Measurements from ENCODE around the gene FAM98A. TPM values are rescaled to one million over a fixed set of nuclear protein-coding genes. Genes with fewer than 3 reads are reported as not detected.

Gene FAM98A
- total and polyA plus RNA-seq, 2 donors = 11.1 to 18.9 TPM

DNA sequence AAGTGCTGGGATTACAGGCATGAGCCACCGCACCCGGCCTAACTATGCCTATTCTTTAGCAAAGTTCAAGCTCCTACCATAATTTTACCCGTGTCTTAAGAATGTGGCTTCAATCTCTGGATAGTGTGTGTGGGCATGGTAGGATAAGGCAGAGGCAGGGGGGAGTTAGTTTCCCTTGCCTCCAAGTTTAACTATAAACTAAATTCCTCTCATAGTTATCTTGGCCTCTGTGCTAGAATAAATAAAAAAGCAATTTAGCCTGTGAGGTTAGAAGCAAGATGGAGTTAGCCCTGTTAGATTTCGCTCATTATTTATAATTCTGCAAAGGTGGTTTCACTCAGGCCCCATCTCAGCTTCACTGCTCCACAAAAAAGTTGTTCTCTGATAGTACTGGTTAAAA lies 7.0 kb upstream of the FAM98A start:
- no peaks in the 10 kb centered on the region for H3K27me3 ChIP-seq (ENCODE audit: control insufficient read depth in 2 of 2, insufficient read depth in 1 of 2, low read length in 1 of 2)
- 98% methylated on average over 4 of the region's 4 CpGs for WGBS
- H3K27ac ChIP-seq (ENCODE audit: low read depth in 1 of 2, low read length in 1 of 2) = no peak overlapping the region
- no peak overlapping the region for H3K4me3 ChIP-seq (ENCODE audit: low read length in 2 of 2)
- no peaks in the 10 kb centered on the region for H3K4me1 ChIP-seq (ENCODE audit: control insufficient read depth in 2 of 2, insufficient read depth in 2 of 2, low read length in 2 of 2)
- H3K9me3 ChIP-seq (ENCODE audit: control insufficient read depth in 2 of 2, insufficient read depth in 1 of 2, low read length in 1 of 2) = peaks cover 0 to 5% of the 10 kb centered on the region in 2 donors
- DNase-seq (ENCODE audit: low read depth in 6 of 9, low spot score in 9 of 9) = no peak
- H3K36me3 ChIP-seq (ENCODE audit: control insufficient read depth in 2 of 2, insufficient read depth in 2 of 2, low read length in 1 of 2) = no peaks in the 10 kb centered on the region

DNA sequence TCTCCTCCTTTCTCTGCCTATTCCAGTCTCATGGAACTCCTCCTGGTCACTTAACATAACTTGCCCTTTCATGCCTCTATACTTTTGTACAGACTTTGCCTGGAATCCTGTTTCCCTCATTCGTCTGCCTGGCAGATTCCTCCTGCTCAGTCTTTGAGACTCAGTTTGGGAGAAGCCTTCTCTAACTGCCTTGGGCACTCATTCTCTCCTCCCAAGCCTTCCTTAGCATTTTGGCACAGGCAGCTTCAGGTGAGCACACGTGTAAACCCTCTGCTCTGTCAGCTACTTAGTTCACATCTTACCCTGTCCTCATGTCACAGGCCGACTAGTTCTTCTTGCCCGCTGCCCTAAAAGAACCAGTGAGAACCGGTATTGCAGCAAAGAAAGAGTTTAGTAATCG lies 6.0 kb upstream of the FAM98A start:
- WGBS = 93% methylated on average over 6 of the region's 6 CpGs
- Histone ChIP-seq H3K9me3 (ENCODE audit: control insufficient read depth in 2 of 2, insufficient read depth in 1 of 2, low read length in 1 of 2) (no peaks in the 10 kb centered on the region), H3K4me1 (ENCODE audit: control insufficient read depth in 2 of 2, insufficient read depth in 2 of 2, low read length in 2 of 2) (no peaks in the 10 kb centered on the region), H3K27me3 (ENCODE audit: control insufficient read depth in 2 of 2, insufficient read depth in 1 of 2, low read length in 1 of 2) (no peaks in the 10 kb centered on the region), H3K4me3 (ENCODE audit: low read length in 2 of 2) (no peak overlapping the region), H3K27ac (ENCODE audit: low read depth in 1 of 2, low read length in 1 of 2) (no peak overlapping the region), H3K36me3 (ENCODE audit: control insufficient read depth in 2 of 2, insufficient read depth in 2 of 2, low read length in 1 of 2) (no peaks in the 10 kb centered on the region)
- no peak for DNase-seq (ENCODE audit: low read depth in 6 of 9, low spot score in 9 of 9)

DNA sequence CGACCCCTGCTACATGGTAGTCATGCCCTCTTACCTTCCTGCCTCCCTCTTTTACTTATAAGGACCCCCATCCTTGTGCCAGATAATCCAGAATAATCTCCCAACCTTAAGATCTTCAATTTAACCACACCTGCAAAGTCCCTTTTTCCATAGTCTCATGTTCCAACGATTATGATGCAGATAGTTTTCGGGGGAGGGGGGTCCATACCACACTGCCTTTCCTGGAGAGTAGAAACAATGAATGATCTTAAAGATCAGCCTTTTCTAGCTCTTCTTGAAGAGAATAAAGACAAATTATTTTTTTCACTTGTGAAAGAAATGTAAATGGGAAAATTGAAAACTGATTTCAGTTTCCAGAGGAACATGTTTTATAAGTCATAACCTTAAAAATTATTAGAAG lies 4.3 kb upstream of the FAM98A start:
- Histone ChIP-seq H3K27ac (ENCODE audit: low read depth in 1 of 2, low read length in 1 of 2) (no peak overlapping the region), H3K36me3 (ENCODE audit: control insufficient read depth in 2 of 2, insufficient read depth in 2 of 2, low read length in 1 of 2) (no peaks in the 10 kb centered on the region), H3K4me3 (ENCODE audit: low read length in 2 of 2) (no peak overlapping the region), H3K9me3 (ENCODE audit: control insufficient read depth in 2 of 2, insufficient read depth in 1 of 2, low read length in 1 of 2) (no peaks in the 10 kb centered on the region), H3K27me3 (ENCODE audit: control insufficient read depth in 2 of 2, insufficient read depth in 1 of 2, low read length in 1 of 2) (no peaks in the 10 kb centered on the region), H3K4me1 (ENCODE audit: control insufficient read depth in 2 of 2, insufficient read depth in 2 of 2, low read length in 2 of 2) (peaks cover under 1 to 1% of the 10 kb centered on the region in 2 donors)
- no peak for DNase-seq (ENCODE audit: low read depth in 6 of 9, low spot score in 9 of 9)
- WGBS = 89% methylated on average over 3 of the region's 3 CpGs

DNA sequence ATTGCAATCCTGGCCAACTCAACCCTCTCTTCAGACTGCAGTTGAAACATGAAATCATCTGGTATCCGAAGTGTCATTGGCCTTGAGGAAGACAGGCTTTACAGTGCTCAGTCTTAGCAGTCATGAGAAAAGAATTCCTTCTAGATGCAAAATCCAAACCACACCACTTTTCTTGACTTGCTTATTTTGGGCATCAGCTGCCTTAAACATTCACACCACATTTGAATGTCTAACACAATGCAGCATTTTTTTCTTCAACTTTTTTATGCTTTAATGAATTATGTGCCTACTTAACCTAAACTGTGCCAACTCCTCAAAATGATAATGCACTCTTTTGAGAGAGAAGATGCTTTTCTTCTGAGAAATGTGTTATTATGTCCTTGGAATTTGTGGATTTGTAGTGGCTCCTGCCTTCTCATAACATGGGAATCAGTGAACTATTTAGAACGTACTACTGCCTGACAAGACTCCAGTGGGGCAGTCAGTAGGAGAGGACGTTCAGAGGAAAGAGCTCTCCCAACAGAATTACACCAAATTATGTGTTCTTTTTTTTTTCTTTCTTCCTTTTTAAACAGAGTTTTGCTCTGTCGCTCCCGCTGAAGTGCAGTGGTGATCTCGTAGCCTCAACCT lies 3.2 kb upstream of the FAM98A start:
- H3K9me3 ChIP-seq (ENCODE audit: control insufficient read depth in 2 of 2, insufficient read depth in 1 of 2, low read length in 1 of 2) = no peaks in the 10 kb centered on the region
- WGBS = 96% methylated on average over 6 of the region's 6 CpGs

DNA sequence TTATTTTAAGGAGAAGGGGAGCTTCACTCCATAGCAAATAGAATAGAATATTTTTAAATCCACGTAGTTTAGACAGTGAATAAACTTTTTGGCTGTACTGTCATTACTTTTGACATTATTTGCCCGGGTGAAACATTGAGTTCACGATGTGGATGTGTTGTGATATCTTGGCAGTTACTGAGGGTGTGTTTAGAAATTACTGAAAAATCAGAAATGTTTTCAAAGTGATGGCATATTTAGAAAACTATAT lies 769 bp upstream of the FAM98A start:
- H3K27me3 ChIP-seq (ENCODE audit: control insufficient read depth in 2 of 2, insufficient read depth in 1 of 2, low read length in 1 of 2) = no peaks in the 10 kb centered on the region
- H3K27ac ChIP-seq (ENCODE audit: low read depth in 1 of 2, low read length in 1 of 2) = peak overlapping the region in 1 of 2 donors; percentile 28
- H3K36me3 ChIP-seq (ENCODE audit: control insufficient read depth in 2 of 2, insufficient read depth in 2 of 2, low read length in 1 of 2) = no peaks in the 10 kb centered on the region
- 40% methylated on average over 3 of the region's 3 CpGs for WGBS
- H3K9me3 ChIP-seq (ENCODE audit: control insufficient read depth in 2 of 2, insufficient read depth in 1 of 2, low read length in 1 of 2) = no peaks in the 10 kb centered on the region
- no peak for DNase-seq (ENCODE audit: low read depth in 6 of 9, low spot score in 9 of 9)
- peaks cover 3% of the 10 kb centered on the region in 2 donors for H3K4me1 ChIP-seq (ENCODE audit: control insufficient read depth in 2 of 2, insufficient read depth in 2 of 2, low read length in 2 of 2)
- H3K4me3 ChIP-seq (ENCODE audit: low read length in 2 of 2) = peak overlapping the region; percentile 72 to 90

More for the DNA sequence above, 3.2 kb upstream of the FAM98A start:
- no peak overlapping the region for H3K4me3 ChIP-seq (ENCODE audit: low read length in 2 of 2)
- H3K36me3 ChIP-seq (ENCODE audit: control insufficient read depth in 2 of 2, insufficient read depth in 2 of 2, low read length in 1 of 2) = no peaks in the 10 kb centered on the region
- DNase-seq (ENCODE audit: low read depth in 6 of 9, low spot score in 9 of 9) = no peak
- no peak overlapping the region for H3K27ac ChIP-seq (ENCODE audit: low read depth in 1 of 2, low read length in 1 of 2)
- no peaks in the 10 kb centered on the region for H3K27me3 ChIP-seq (ENCODE audit: control insufficient read depth in 2 of 2, insufficient read depth in 1 of 2, low read length in 1 of 2)
- peaks cover 3% of the 10 kb centered on the region in 2 donors for H3K4me1 ChIP-seq (ENCODE audit: control insufficient read depth in 2 of 2, insufficient read depth in 2 of 2, low read length in 2 of 2)

DNA sequence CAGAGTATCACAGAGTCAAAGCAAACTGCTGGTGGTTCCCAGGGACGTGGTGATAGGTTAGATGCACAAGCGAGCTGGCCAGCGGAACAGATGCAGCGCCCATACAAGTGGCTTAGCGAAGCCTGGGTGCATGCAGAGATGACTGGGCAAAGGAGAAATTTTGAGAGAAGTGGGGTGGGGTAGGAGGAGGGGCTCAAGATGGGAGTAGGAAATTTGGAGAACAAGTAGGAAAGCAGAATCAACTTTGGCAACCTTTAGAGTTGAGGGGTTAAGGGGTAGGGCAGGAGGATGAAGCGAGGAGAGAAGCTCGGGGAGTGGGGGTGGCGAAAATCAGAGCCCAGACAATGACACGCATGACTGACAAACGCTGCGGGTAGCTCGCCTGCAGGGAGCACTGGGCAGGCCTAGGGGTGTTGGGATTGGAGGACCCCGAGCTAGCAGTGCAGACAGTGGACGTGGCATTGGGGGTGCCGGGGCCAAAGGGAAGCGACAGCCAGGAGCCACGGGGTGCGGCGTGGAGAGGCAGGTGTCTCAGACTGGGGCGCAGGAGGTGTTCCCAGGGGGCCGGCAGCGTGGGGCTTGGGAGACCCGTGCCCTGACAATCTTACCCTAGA lies 431 bp downstream of the FAM98A start:
- Histone ChIP-seq H3K9me3 (ENCODE audit: control insufficient read depth in 2 of 2, insufficient read depth in 1 of 2, low read length in 1 of 2) (no peaks in the 10 kb centered on the region), H3K4me1 (ENCODE audit: control insufficient read depth in 2 of 2, insufficient read depth in 2 of 2, low read length in 2 of 2) (peaks cover 3% of the 10 kb centered on the region in 2 donors), H3K4me3 (ENCODE audit: low read length in 2 of 2) (peak overlapping the region; percentile 72 to 90), H3K36me3 (ENCODE audit: control insufficient read depth in 2 of 2, insufficient read depth in 2 of 2, low read length in 1 of 2) (peaks cover 2 to 6% of the 10 kb centered on the region in 2 donors), H3K27ac (ENCODE audit: low read depth in 1 of 2, low read length in 1 of 2) (peak overlapping the region; percentile 81 to 85), H3K27me3 (ENCODE audit: control insufficient read depth in 2 of 2, insufficient read depth in 1 of 2, low read length in 1 of 2) (no peaks in the 10 kb centered on the region)
- peak in 6 of 9 donors; percentile 9 to 51 (median 20) for DNase-seq (ENCODE audit: low read depth in 6 of 9, low spot score in 9 of 9)
- WGBS = under 1% methylated on average over 23 of the region's 23 CpGs

DNA sequence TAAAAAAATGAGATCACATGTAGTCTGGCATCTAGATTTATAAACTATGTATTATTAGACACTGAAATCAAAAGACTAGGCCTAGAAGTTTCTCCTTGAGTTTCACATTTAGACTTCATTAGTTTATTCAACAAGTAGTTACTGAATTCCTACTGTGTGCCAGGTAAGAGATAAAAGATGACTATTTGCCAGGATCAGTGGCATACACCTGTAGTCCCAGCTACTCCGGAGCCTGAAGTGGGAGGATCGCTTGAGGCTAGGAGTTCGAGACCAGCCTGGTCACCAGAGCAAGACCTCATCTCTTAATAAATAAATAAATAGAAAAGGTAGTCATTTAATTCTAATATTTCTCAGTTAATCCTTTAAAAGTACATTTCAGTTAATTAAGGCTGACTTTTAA lies 2.1 kb downstream of the FAM98A start:
- H3K4me3 ChIP-seq (ENCODE audit: low read length in 2 of 2) = no peak overlapping the region

DNA sequence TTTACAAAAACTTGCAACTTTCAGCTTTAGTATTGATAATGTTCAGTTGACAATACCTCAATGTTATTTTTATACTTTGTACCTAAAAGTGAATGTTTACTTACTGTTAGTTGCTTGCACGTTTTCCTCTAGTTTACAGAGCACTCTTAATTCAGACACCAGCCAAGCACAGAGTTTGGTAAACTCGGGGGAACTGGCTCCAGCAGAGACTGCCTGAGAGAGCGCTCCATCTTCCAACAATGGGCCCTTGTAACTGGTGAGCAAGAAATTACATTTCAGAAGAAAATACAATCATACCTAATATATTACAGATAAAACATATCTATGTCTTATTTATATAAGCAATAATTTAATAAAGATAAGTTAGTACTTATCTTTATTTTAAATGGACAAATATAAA lies 3.7 kb downstream of the FAM98A start:
- 95% methylated on average over 3 of the region's 3 CpGs for WGBS
- Histone ChIP-seq H3K9me3 (ENCODE audit: control insufficient read depth in 2 of 2, insufficient read depth in 1 of 2, low read length in 1 of 2) (no peaks in the 10 kb centered on the region), H3K4me1 (ENCODE audit: control insufficient read depth in 2 of 2, insufficient read depth in 2 of 2, low read length in 2 of 2) (peaks cover 3% of the 10 kb centered on the region in 2 donors), H3K4me3 (ENCODE audit: low read length in 2 of 2) (no peak overlapping the region), H3K36me3 (ENCODE audit: control insufficient read depth in 2 of 2, insufficient read depth in 2 of 2, low read length in 1 of 2) (peaks cover 2 to 21% of the 10 kb centered on the region in 2 donors), H3K27ac (ENCODE audit: low read depth in 1 of 2, low read length in 1 of 2) (no peak overlapping the region), H3K27me3 (ENCODE audit: control insufficient read depth in 2 of 2, insufficient read depth in 1 of 2, low read length in 1 of 2) (no peaks in the 10 kb centered on the region)
- DNase-seq (ENCODE audit: low read depth in 6 of 9, low spot score in 9 of 9) = no peak

More for the DNA sequence above, 2.1 kb downstream of the FAM98A start:
- WGBS = 79% methylated on average over 3 of the region's 3 CpGs
- DNase-seq (ENCODE audit: low read depth in 6 of 9, low spot score in 9 of 9) = no peak
- Histone ChIP-seq H3K27ac (ENCODE audit: low read depth in 1 of 2, low read length in 1 of 2) (no peak overlapping the region), H3K9me3 (ENCODE audit: control insufficient read depth in 2 of 2, insufficient read depth in 1 of 2, low read length in 1 of 2) (no peaks in the 10 kb centered on the region), H3K4me1 (ENCODE audit: control insufficient read depth in 2 of 2, insufficient read depth in 2 of 2, low read length in 2 of 2) (peaks cover 3% of the 10 kb centered on the region in 2 donors), H3K27me3 (ENCODE audit: control insufficient read depth in 2 of 2, insufficient read depth in 1 of 2, low read length in 1 of 2) (no peaks in the 10 kb centered on the region), H3K36me3 (ENCODE audit: control insufficient read depth in 2 of 2, insufficient read depth in 2 of 2, low read length in 1 of 2) (peaks cover 2 to 20% of the 10 kb centered on the region in 2 donors)

DNA sequence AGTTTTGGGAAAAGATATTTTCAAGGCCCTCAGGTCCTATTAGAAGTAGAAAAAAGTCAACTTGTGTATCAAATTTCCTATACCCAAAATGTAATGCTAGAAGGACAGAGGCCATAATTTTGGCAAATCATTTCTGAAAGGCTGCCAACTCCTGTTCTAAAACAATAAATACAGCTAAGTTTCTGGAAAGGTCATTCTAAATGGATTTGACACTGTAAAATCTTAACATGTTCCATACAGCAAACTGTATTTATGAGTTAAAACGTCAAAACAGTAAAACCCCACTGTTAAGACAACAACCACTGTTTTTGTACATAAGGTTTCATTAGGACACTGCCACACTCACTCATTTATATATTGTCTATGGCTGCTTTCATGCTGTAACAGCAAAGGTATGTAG lies 9.7 kb downstream of the FAM98A start:
- Histone ChIP-seq H3K9me3 (ENCODE audit: control insufficient read depth in 2 of 2, insufficient read depth in 1 of 2, low read length in 1 of 2) (no peaks in the 10 kb centered on the region), H3K4me1 (ENCODE audit: control insufficient read depth in 2 of 2, insufficient read depth in 2 of 2, low read length in 2 of 2) (peaks cover 0 to 2% of the 10 kb centered on the region in 2 donors), H3K4me3 (ENCODE audit: low read length in 2 of 2) (no peak overlapping the region), H3K27me3 (ENCODE audit: control insufficient read depth in 2 of 2, insufficient read depth in 1 of 2, low read length in 1 of 2) (no peaks in the 10 kb centered on the region), H3K27ac (ENCODE audit: low read depth in 1 of 2, low read length in 1 of 2) (no peak overlapping the region), H3K36me3 (ENCODE audit: control insufficient read depth in 2 of 2, insufficient read depth in 2 of 2, low read length in 1 of 2) (peaks cover 11 to 41% of the 10 kb centered on the region in 2 donors)
- no peak for DNase-seq (ENCODE audit: low read depth in 6 of 9, low spot score in 9 of 9)
- WGBS = 94% methylated on average over 1 of the region's 1 CpG

Data from thymus (tissue), 11 donors.